GM23338 (cell line): ENCODE measurements around the gene IGFBP6. TPM values are rescaled to one million over a fixed set of nuclear protein-coding genes. Genes with fewer than 3 reads are reported as not detected.

Source experiments
- ATAC-seq: fragments of 200-7000 bp; cut with Tn5 transposase; 3 replicates; pipeline ENCODE4 v1.9.1; 2020
- DNase-seq: peaks from one replicate; pipeline ENCODE4 v3.0.0-alpha.2; 2015; ENCODE audit warnings: low spot score
- H2AFZ ChIP-seq: fragments of 200-600 bp; sonication (generic); 2 replicates; pipeline ENCODE4 v1.8.0; 2016; ENCODE audit warnings: antibody characterized with exemption, mild to moderate bottlenecking, moderate library complexity
- H3F3A ChIP-seq: fragments of 200-600 bp; sonication (generic); replicated peaks from 2 replicates; pipeline ENCODE4 v1.8.0; 2017; ENCODE audit warnings: antibody characterized with exemption, mixed run types, low read depth
- H3K27ac ChIP-seq: fragments of 200-600 bp; sonication (generic); 2 replicates; pipeline ENCODE4 v1.6.1; 2016; ENCODE audit warnings: low read depth
- H3K27me3 ChIP-seq: fragments of 200-600 bp; sonication (generic); 2 replicates; pipeline ENCODE4 v1.8.0; 2016; ENCODE audit warnings: mild to moderate bottlenecking, mixed run types, moderate library complexity; ENCODE audit not compliant: insufficient read depth
- H3K36me3 ChIP-seq: fragments of 200-600 bp; sonication (generic); 2 replicates; pipeline ENCODE4 v1.8.0; 2016; ENCODE audit warnings: mild to moderate bottlenecking; ENCODE audit not compliant: insufficient read depth
- H3K4me1 ChIP-seq: fragments of 200-600 bp; sonication (generic); 2 replicates; pipeline ENCODE4 v1.8.0; 2016; ENCODE audit warnings: mild to moderate bottlenecking, moderate library complexity; ENCODE audit not compliant: insufficient read depth
- H3K4me2 ChIP-seq: fragments of 200-600 bp; sonication (generic); 2 replicates; pipeline ENCODE4 v1.7.1; 2017; ENCODE audit warnings: mixed run types
- H3K4me3 ChIP-seq: fragments of 200-600 bp; sonication (generic); 2 replicates; pipeline ENCODE4 v1.6.1; 2016; ENCODE audit warnings: mixed run types
- H3K79me2 ChIP-seq: fragments of 200-600 bp; sonication (generic); replicated peaks from 2 replicates; pipeline ENCODE4 v1.8.0; 2017; ENCODE audit warnings: mild to moderate bottlenecking; ENCODE audit not compliant: insufficient read depth
- H3K9me2 ChIP-seq: fragments of 200-600 bp; sonication (generic); 2 replicates; pipeline ENCODE4 v1.8.0; 2017; ENCODE audit not compliant: insufficient read depth
- H4K20me1 ChIP-seq: fragments of 200-600 bp; sonication (generic); replicated peaks from 2 replicates; pipeline ENCODE4 v1.8.0; 2017; ENCODE audit warnings: mild to moderate bottlenecking; ENCODE audit not compliant: insufficient read depth
- H3K27ac Mint-ChIP-seq: 2 replicates; pipeline ENCODE4 v1.8.0; 2020; ENCODE audit warnings: inconsistent platforms, mild to moderate bottlenecking, moderate library complexity, mixed read lengths
- H3K27me3 Mint-ChIP-seq: 3 replicates; pipeline ENCODE4 v1.8.0; 2022; ENCODE audit warnings: low read depth, mild to moderate bottlenecking, moderate library complexity, mixed read lengths, inconsistent platforms; ENCODE audit not compliant: insufficient read depth, poor library complexity
- H3K36me3 Mint-ChIP-seq: 3 replicates; pipeline ENCODE4 v1.8.0; 2021; ENCODE audit warnings: low read depth, mild to moderate bottlenecking, inconsistent platforms, moderate library complexity, mixed read lengths
- H3K4me1 Mint-ChIP-seq: 3 replicates; pipeline ENCODE4 v1.8.0; 2020; ENCODE audit warnings: mild to moderate bottlenecking, inconsistent platforms, mixed read lengths
- H3K4me3 Mint-ChIP-seq: 3 replicates; pipeline ENCODE4 v1.8.0; 2021; ENCODE audit warnings: moderate library complexity, mild to moderate bottlenecking, inconsistent platforms, mixed read lengths
- H3K9me3 Mint-ChIP-seq: 3 replicates; pipeline ENCODE4 v1.8.0; 2020; ENCODE audit warnings: moderate library complexity, mild to moderate bottlenecking, inconsistent platforms, mixed read lengths
- CREB1 ChIP-seq: fragments of 250-450 bp; sonication (Bioruptor Pico); IDR thresholded peaks from 2 replicates; pipeline ENCODE4 v1.5.0; 2020; ENCODE audit warnings: low read depth, mild to moderate bottlenecking, moderate library complexity
- EZH2 ChIP-seq: fragments of 200-600 bp; sonication (generic); IDR thresholded peaks from one replicate; pipeline ENCODE4 v1.8.0; 2017; ENCODE audit warnings: antibody characterized with exemption, mild to moderate bottlenecking, low read depth; ENCODE audit not compliant: unreplicated experiment
- EZH2phosphoT487 ChIP-seq: fragments of 200-600 bp; sonication (generic); IDR thresholded peaks from one replicate; pipeline ENCODE4 v1.8.1; 2018; ENCODE audit warnings: antibody characterized with exemption; ENCODE audit not compliant: unreplicated experiment
- JUNB ChIP-seq: IDR thresholded peaks from one replicate; pipeline ENCODE4 v1.6.1; 2016; ENCODE audit warnings: antibody characterized with exemption; ENCODE audit not compliant: unreplicated experiment
- NANOG ChIP-seq: IDR thresholded peaks from 2 replicates; pipeline ENCODE4 v1.6.1; 2016; ENCODE audit warnings: antibody characterized with exemption, borderline replicate concordance
- POLR2AphosphoS5 ChIP-seq: IDR thresholded peaks from 2 replicates; pipeline ENCODE4 v1.6.1; 2016; ENCODE audit warnings: antibody characterized with exemption, low read depth
- REST ChIP-seq: IDR thresholded peaks from one replicate; pipeline ENCODE4 v1.6.1; 2018; ENCODE audit warnings: antibody characterized with exemption; ENCODE audit not compliant: unreplicated experiment
- STAT1 ChIP-seq: IDR thresholded peaks from one replicate; pipeline ENCODE4 v1.6.1; 2016; ENCODE audit warnings: antibody characterized with exemption; ENCODE audit not compliant: unreplicated experiment
- ZNF114 ChIP-seq: fragments of 250-450 bp; sonication (Bioruptor Pico); IDR thresholded peaks from 2 replicates; pipeline ENCODE4 v1.5.0; 2020; ENCODE audit warnings: mild to moderate bottlenecking, moderate library complexity
- ZNF331 ChIP-seq: fragments of 250-450 bp; sonication (Bioruptor Pico); IDR thresholded peaks from 2 replicates; pipeline ENCODE4 v1.5.0; 2020; ENCODE audit warnings: low read depth, mild to moderate bottlenecking, moderate library complexity
- ZNF462 ChIP-seq: fragments of 250-450 bp; sonication (Bioruptor Pico); IDR thresholded peaks from 2 replicates; pipeline ENCODE4 v1.5.0; 2020; ENCODE audit warnings: mild to moderate bottlenecking, moderate library complexity
- polyA plus RNA-seq: library from polyadenylated mRNA; unstranded; fragments of >200 nt; fragmentation: Nextera tagmentation; extraction: Ambion mirVana; gene quantifications from 2 replicates; pipeline ENCODE4 v1.2.1, GENCODE V29; 2016
- total RNA-seq: library from RNA; depleted of rRNA; stranded (reverse); fragments of >200 nt; shearing (Covaris generic); gene quantifications from 2 replicates; pipeline ENCODE4 v1.2.3, GENCODE V29; 2014
- TF ChIP-seq, protein P1 (sequence below): IDR thresholded peaks from 2 replicates; pipeline ENCODE4 v1.6.1; 2016; ENCODE audit warnings: antibody characterized with exemption
- TF ChIP-seq, protein P2 (sequence below), 2 experiments: fragments of 200-600 bp in 1 of 2; sonication (generic) in 1 of 2; conservative IDR thresholded peaks; 2 replicates each; pipeline versions ENCODE4 v1.5.1 to v1.6.1; 2016 to 2017; ENCODE audit warnings: antibody characterized with exemption in 2 of 2, low read depth in 2 of 2, mild to moderate bottlenecking in 2 of 2, moderate library complexity in 1 of 2

The IGFBP6 gene
- total and polyA plus RNA-seq, 2 experiments from 2014 or later, result 14.7 to 16.6 TPM

DNA sequence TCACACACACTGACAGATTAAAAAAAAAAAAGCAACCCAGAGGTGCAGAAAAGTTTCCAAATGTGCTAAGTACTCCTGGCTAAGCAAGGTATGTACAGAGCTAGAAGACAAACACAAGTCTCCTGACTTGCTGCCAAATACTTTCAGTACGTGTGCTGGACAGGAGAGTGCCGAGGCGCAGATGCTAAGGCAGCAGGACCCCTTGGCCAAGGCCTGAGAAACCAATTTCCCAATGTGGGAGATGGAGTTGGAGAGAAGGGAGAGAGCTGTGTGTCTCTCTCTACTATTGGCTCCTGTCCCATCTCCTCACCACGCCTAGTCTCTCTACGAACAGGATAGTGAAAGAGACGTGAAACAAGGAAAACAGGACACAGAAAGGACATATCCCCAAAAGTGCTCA is 23.6 kb upstream of the IGFBP6 start:
- Mint-ChIP-seq H3K4me3 (no peak overlapping the region), H3K27me3 (peaks cover 16% of the 10 kb centered on the region), H3K27ac (no peak overlapping the region), H3K4me1 (peaks cover 43% of the 10 kb centered on the region), H3K9me3 (no peaks in the 10 kb centered on the region), H3K36me3 (peaks cover 11% of the 10 kb centered on the region)
- no peak overlapping the region for H3K4me3 ChIP-seq
- H3K36me3 ChIP-seq, result no peaks in the 10 kb centered on the region
- H3K4me2 ChIP-seq, result no peak overlapping the region
- 0 out of 2 replicates have a peak, but pooled peaks cover 3% of the 10 kb centered on the region for H3K27me3 ChIP-seq
- no peaks in the 10 kb centered on the region for H4K20me1 ChIP-seq
- H3K4me1 ChIP-seq, result peaks cover 29% of the 10 kb centered on the region
- peaks cover 9% of the 10 kb centered on the region; the same call in 1 of the 2 replicates for H3F3A ChIP-seq
- H2AFZ ChIP-seq, result no peak overlapping the region
- H3K9me2 ChIP-seq, result no peaks in the 10 kb centered on the region
- no peak overlapping the region for H3K27ac ChIP-seq
- no peak for DNase-seq
- TF ChIP-seq NANOG (no peak), ZNF331 (CRISPR knock-in tag) (no peak), ZNF462 (no peak), ZNF114 (CRISPR knock-in tag) (no peak), EZH2 (no peak), CREB1 (CRISPR knock-in tag) (no peak), POLR2AphosphoS5 (no peak), EZH2phosphoT487 (no peak), REST (no peak), JUNB (no peak), STAT1 (no peak)
- TF ChIP-seq, protein P1, sequence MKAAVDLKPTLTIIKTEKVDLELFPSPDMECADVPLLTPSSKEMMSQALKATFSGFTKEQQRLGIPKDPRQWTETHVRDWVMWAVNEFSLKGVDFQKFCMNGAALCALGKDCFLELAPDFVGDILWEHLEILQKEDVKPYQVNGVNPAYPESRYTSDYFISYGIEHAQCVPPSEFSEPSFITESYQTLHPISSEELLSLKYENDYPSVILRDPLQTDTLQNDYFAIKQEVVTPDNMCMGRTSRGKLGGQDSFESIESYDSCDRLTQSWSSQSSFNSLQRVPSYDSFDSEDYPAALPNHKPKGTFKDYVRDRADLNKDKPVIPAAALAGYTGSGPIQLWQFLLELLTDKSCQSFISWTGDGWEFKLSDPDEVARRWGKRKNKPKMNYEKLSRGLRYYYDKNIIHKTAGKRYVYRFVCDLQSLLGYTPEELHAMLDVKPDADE, result no peak
- TF ChIP-seq, protein P2, sequence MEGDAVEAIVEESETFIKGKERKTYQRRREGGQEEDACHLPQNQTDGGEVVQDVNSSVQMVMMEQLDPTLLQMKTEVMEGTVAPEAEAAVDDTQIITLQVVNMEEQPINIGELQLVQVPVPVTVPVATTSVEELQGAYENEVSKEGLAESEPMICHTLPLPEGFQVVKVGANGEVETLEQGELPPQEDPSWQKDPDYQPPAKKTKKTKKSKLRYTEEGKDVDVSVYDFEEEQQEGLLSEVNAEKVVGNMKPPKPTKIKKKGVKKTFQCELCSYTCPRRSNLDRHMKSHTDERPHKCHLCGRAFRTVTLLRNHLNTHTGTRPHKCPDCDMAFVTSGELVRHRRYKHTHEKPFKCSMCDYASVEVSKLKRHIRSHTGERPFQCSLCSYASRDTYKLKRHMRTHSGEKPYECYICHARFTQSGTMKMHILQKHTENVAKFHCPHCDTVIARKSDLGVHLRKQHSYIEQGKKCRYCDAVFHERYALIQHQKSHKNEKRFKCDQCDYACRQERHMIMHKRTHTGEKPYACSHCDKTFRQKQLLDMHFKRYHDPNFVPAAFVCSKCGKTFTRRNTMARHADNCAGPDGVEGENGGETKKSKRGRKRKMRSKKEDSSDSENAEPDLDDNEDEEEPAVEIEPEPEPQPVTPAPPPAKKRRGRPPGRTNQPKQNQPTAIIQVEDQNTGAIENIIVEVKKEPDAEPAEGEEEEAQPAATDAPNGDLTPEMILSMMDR (conservative IDR thresholded peaks at IDR 0.05; ENCODE audit: low read depth in 2 of 2), result no peak
- ATAC-seq, result no peak
- no peaks in the 10 kb centered on the region for H3K79me2 ChIP-seq
